HG03039 (cell line): Measurements from ENCODE around the gene TMEM178B.

Source experiments
- ATAC-seq: cut with Tn5 transposase; IDR thresholded peaks from one replicate; pipeline ENCODE4 v1.9.1; 2021; ENCODE audit warnings: mild to moderate bottlenecking, moderate library complexity; ENCODE audit not compliant: unreplicated experiment

TMEM178B gene

DNA sequence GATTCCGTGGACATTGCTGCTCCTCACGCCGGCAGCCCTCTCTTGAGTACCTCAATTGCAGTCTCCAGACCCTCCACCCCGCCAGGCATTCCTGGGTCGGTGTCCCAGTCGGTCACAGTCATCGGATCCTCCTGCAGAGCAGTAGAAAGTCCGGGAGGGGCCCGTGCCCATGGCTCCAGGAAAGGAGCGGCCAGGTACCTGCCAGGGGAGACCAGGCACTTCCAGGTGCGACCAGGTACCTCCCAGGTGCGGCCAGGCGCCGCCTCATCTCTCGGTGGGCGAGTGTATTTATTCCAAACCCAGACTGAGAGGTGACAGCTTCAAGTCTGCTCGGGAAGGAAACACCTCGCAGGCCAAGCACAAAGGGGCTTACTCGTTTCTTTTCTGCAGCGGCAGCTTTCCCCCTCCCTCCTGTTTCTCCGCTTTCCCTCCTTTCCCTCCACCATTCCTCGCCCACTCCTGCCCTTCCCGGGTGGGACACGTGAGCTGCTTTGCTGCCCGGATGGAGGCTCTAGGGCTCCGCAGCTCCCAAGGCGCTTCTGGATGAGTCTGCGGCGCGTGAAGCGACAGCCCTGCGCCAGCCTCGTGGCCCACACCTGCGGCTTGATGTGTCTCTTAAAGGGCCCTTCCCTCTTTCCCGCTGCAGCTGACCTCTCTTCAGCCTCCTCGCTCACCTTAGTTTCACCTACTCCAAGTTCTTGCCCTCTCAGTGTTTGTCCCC, 438.0 kb downstream of the TMEM178B start:
- no peak for ATAC-seq

DNA sequence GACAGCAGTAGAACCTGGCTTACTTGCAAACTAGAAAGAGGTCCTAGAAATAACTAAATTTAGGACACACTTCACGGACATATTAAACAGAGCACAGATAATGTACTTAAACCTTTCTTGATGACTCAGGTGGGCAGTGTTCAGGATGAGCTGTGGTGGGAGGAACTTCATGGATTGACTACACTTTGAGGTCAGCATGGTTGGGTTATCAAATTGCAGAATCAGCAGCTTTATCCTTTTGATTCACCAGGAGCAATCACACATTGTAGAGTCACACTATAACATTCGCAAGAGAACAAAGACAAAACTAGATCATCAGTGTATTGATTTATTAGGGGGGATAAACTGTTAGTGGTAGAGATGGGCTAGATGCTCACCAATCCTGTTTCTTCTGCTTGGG, 438.7 kb downstream of the TMEM178B start:
- no peak for ATAC-seq

DNA sequence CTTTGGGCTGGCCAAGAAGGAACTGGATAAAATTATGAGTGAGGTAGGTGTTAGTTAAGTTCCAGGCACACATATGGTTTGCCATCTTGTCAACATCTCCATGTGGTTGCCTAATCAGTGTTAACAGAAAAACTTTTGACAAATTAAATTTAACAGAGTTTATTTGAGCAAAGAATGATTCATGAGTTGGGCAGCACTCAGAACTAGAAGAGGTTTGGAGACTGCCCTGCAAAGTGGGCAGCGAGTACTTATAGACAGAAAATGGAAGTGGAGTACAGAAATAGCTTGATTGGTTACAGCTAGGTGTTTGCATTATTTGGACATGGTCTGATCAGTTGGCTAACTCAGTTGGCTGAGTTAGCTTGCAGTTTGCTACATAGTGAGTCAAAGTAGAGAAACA, 439.9 kb downstream of the TMEM178B start:
- no peak for ATAC-seq

DNA sequence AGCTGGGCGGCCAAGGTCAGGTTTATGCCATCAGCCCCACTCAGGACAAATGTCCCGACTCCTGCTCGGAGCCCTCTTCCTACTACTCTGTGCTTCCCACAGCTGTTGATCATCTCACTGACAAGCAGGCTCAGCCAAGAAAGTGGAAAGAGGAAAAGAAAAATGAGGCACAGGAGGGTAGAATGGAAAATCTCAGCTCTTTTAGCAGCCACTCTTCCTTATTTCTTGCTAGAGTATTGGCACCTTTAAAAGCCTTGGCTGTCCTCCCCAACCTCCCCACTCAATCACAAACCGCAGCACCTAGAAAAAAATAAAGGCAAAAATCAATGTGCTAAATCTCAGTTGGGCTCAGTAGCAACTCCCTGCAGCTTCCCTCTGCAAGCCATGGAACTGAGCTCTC, 442.1 kb downstream of the TMEM178B start:
- ATAC-seq, result no peak

DNA sequence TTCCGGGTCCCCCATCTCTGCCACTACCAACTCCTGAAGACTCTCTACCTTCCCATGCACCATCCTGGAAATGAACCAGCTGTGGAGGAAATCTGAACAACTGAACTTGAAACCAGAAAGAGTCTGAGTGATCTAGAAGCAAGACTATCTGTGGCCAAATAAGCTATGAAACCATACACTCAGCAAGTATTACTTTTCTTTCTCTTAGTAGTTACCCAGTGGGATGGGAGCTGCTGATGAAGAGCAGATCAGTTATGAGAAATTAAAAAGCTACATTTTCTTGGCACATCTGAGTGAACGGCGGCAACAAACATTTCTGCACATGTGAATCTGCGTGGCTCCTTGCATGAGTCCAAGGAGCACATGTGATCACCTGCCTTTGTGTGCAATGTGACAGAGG, 445.8 kb downstream of the TMEM178B start:
- ATAC-seq, result no peak

DNA sequence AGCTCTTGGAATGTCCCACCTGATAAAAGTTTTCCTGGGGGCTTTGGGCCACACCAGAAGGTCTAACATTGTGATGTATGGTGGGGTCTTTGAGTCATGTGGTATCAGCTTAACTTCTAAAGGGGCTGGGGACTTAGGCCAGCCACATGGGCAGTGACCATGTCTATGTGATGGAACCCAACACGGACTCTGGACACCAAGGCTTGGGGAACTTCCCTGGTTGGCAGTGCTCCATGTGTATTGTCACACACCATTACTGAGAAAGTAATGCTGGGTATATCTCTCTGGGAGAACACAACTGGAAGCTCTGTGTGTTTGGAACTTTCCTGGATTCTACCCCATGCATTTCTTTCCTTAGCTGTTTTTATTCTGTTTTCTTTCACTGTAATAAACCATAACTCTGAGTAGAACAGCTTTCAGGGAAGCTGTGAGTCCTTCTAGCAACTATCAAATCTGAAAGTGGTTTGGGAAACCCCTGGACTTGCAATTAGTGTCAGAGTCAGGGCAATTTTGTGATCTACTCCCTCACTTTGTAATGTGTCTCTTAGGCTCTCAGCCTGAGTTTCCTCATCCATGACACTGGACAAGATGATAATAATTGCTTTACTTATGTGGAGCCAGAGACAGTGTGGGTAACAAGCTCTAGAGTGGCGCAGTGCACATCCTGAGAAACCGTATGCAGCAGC, 448.9 kb downstream of the TMEM178B start:
- no peak for ATAC-seq

DNA sequence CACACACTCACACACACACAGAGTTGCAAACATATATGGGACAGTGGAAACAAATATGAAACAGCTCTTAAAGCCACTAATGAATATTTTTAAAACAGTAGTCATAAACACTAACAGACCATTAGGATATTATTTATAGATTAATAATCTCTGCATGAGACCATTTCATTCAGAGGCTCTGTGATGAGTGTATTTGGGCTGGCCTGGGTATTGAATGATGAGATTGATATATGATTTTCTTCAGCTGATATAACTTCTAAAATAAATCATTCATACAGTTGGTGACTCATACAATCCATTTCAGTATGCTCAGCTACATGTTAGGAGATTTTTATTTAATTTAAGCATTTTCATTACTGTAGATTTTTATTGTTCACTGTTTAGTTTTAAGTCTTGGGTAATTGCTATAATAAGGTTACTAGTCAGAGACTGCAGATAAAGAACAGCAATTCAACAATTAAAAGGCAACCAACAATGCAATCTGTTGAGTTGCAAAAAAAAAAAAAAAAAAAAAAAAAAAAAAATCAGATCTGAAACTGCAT, 452.2 kb downstream of the TMEM178B start:
- no peak for ATAC-seq

DNA sequence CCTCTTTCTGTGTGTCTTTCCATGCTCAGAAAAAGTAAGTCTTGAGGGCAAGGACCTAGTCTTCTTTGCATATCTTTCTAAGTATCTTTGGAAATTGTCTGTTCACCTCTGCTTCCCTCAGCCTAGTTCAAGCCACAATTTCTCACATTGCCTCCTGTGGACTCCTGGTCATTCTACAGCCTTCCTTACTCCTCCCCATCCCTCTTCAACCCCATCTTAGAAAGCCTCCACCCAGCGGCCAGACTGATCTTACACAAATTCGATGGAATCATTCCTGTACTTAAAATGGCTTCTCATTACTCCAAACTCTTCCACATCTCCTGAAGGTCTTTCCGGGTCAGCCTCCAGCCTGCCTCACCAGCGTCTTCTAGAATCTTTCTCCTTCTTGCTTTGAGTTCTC, 453.2 kb downstream of the TMEM178B start:
- ATAC-seq, result no peak

DNA sequence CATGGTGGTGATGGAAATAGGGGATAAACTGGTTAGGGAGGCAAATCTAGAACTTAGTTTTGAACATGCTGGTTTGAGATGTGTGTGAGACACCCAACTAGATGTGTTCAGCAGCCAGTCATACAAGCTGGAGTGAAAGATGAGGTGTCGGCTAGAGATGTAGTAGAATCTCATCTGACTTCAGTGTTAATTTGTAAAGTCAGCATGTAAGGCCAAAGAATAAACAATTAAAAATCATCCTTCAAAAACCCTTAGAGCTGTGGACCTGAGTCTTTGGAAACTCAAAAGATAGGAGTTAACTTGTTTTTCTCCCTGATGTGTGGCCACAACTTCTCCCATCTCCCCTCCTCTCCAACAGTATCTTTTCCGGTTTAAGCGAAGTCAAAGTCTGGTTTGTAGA, 454.5 kb downstream of the TMEM178B start:
- ATAC-seq, result no peak
